HEK293 (cell line): Measurements from ENCODE around the gene FAM120B.

Experiments used
- CTCF ChIA-PET: fragments of 350-600 bp; formaldehyde crosslinking; extraction: SDS; loops from one replicate; lab custom pipeline; 2021; ENCODE audit warnings: antibody characterized with exemption; lab: Yijun Ruan, JAX
- POLR2A ChIA-PET: fragments of 300-600 bp; formaldehyde crosslinking; extraction: SDS; loops from one replicate; lab custom pipeline; 2020; ENCODE audit warnings: antibody characterized with exemption, inconsistent platforms; lab: Yijun Ruan, JAX
- H3K27ac ChIP-seq: fragments of 200-500 bp; sonication (Bioruptor generic); 2 replicates; pipeline ENCODE4 v1.5.1; 2014; ENCODE audit warnings: low read depth, low read length, control low read depth, inconsistent platforms; ENCODE audit errors: extremely low read depth
- H3K36me3 ChIP-seq, 2 experiments: fragments of 200-500 bp in 1 of 2; sonication (Bioruptor generic) in 1 of 2; 1 replicate in 1 of 2; 2 replicates in 1 of 2; pipeline ENCODE4 v1.5.1; 2014 to 2017; ENCODE audit warnings: inconsistent platforms in 2 of 2, low read length in 2 of 2; ENCODE audit not compliant: control insufficient read depth in 2 of 2, insufficient read depth in 1 of 2
- H3K4me1 ChIP-seq: fragments of 200-500 bp; sonication (Bioruptor generic); 2 replicates; pipeline ENCODE4 v1.5.1; 2014; ENCODE audit warnings: mild to moderate bottlenecking, low read length, inconsistent platforms; ENCODE audit not compliant: control insufficient read depth, insufficient read depth
- H3K4me3 ChIP-seq: 2 replicates; pipeline ENCODE4 v1.5.1; 2011; ENCODE audit warnings: low read depth, mild to moderate bottlenecking, control low read depth, low read length, moderate library complexity
- H3K9me3 ChIP-seq: fragments of 200-500 bp; sonication (Bioruptor generic); 2 replicates; pipeline ENCODE4 v1.5.1; 2014; ENCODE audit warnings: low read depth, low read length, inconsistent platforms; ENCODE audit not compliant: control insufficient read depth, insufficient read depth
- BCL11B ChIP-seq: fragments of 450-650 bp; formaldehyde crosslinking; IDR thresholded peaks from 2 replicates; pipeline ENCODE4 v1.5.1; 2016; ENCODE audit warnings: low read depth, missing biosample characterization, missing genetic modification characterization
- FEZF1 ChIP-seq: fragments of 450-650 bp; formaldehyde crosslinking; IDR thresholded peaks from 2 replicates; pipeline ENCODE4 v1.5.1; 2016; ENCODE audit warnings: missing biosample characterization, missing genetic modification characterization
- MEIS1 ChIP-seq: sonication (generic); formaldehyde crosslinking; IDR thresholded peaks from 2 replicates; pipeline ENCODE4 v1.8.1; 2022; ENCODE audit warnings: missing genetic modification reagents, mild to moderate bottlenecking, borderline replicate concordance
- PRDM1 ChIP-seq: fragments of 450-650 bp; formaldehyde crosslinking; IDR thresholded peaks from 2 replicates; pipeline ENCODE4; 2016; ENCODE audit warnings: missing biosample characterization, missing genetic modification characterization
- ZBTB26 ChIP-seq: fragments of 450-650 bp; formaldehyde crosslinking; optimal IDR thresholded peaks from 2 replicates; pipeline ENCODE3; 2016; ENCODE audit warnings: missing biosample characterization, mild to moderate bottlenecking, missing genetic modification characterization
- ZBTB8A ChIP-seq: fragments of 450-650 bp; formaldehyde crosslinking; IDR thresholded peaks from 2 replicates; pipeline ENCODE4 v1.5.1; 2016; ENCODE audit warnings: missing biosample characterization, missing genetic modification characterization
- ZNF169 ChIP-seq: fragments of 450-650 bp; formaldehyde crosslinking; IDR thresholded peaks from 2 replicates; pipeline ENCODE4 v1.5.1; 2016; ENCODE audit warnings: missing biosample characterization, missing genetic modification characterization
- ZNF23 ChIP-seq: fragments of 450-650 bp; formaldehyde crosslinking; IDR thresholded peaks from 2 replicates; pipeline ENCODE4 v1.5.1; 2016; ENCODE audit warnings: missing biosample characterization, missing genetic modification characterization, borderline replicate concordance
- ZNF274 ChIP-seq, 2 experiments: fragments of 200-500 bp in 1 of 2; fragments of 450-650 bp in 1 of 2; sonication (Bioruptor generic) in 1 of 2; formaldehyde crosslinking in 1 of 2; IDR thresholded peaks; 2 replicates each; pipeline versions ENCODE4 v1.5.1 to v1.6.1; 2014 to 2016; ENCODE audit warnings: borderline replicate concordance in 1 of 2, inconsistent platforms in 1 of 2, low read length in 1 of 2, missing biosample characterization in 1 of 2, missing genetic modification characterization in 1 of 2
- ZNF280D ChIP-seq: fragments of 450-650 bp; formaldehyde crosslinking; IDR thresholded peaks from 2 replicates; pipeline ENCODE4 v1.5.1; 2016; ENCODE audit warnings: missing biosample characterization, missing genetic modification characterization
- ZNF398 ChIP-seq: fragments of 450-650 bp; formaldehyde crosslinking; IDR thresholded peaks from 2 replicates; pipeline ENCODE4 v1.5.1; 2017; ENCODE audit warnings: missing biosample characterization, missing genetic modification characterization
- ZNF48 ChIP-seq: fragments of 450-650 bp; formaldehyde crosslinking; IDR thresholded peaks from 2 replicates; pipeline ENCODE4 v1.5.1; 2016; ENCODE audit warnings: missing biosample characterization, missing genetic modification characterization
- ZNF529 ChIP-seq: fragments of 450-650 bp; formaldehyde crosslinking; IDR thresholded peaks from 2 replicates; pipeline ENCODE4 v1.5.1; 2017; ENCODE audit warnings: missing genetic modification characterization, missing biosample characterization; ENCODE audit not compliant: insufficient replicate concordance
- ZNF558 ChIP-seq: fragments of 450-650 bp; formaldehyde crosslinking; IDR thresholded peaks from 2 replicates; pipeline ENCODE4 v1.5.1; 2016; ENCODE audit warnings: missing biosample characterization, missing genetic modification characterization
- ZNF580 ChIP-seq: fragments of 450-650 bp; formaldehyde crosslinking; IDR thresholded peaks from 2 replicates; pipeline ENCODE4 v1.5.1; 2016; ENCODE audit warnings: missing biosample characterization, missing genetic modification characterization
- ZNF623 ChIP-seq: fragments of 450-650 bp; formaldehyde crosslinking; IDR thresholded peaks from 2 replicates; pipeline ENCODE4 v1.5.1; 2016; ENCODE audit warnings: missing biosample characterization, missing genetic modification characterization
- ZNF624 ChIP-seq: fragments of 450-650 bp; formaldehyde crosslinking; IDR thresholded peaks from 2 replicates; pipeline ENCODE4 v1.5.1; 2017; ENCODE audit warnings: missing biosample characterization, missing genetic modification characterization
- ZNF626 ChIP-seq: fragments of 450-650 bp; sonication (Bioruptor Pico); formaldehyde crosslinking; IDR thresholded peaks from 2 replicates; pipeline ENCODE4 v1.5.1; 2018; ENCODE audit warnings: missing biosample characterization, missing genetic modification characterization, inconsistent platforms
- ZNF707 ChIP-seq: fragments of 450-650 bp; formaldehyde crosslinking; IDR thresholded peaks from 2 replicates; pipeline ENCODE4 v1.5.1; 2016; ENCODE audit warnings: missing biosample characterization, missing genetic modification characterization
- ZNF777 ChIP-seq: fragments of 450-650 bp; formaldehyde crosslinking; IDR thresholded peaks from 2 replicates; pipeline ENCODE4 v1.5.1; 2017; ENCODE audit warnings: missing biosample characterization, missing genetic modification characterization, borderline replicate concordance
- ZSCAN4 ChIP-seq: fragments of 450-650 bp; formaldehyde crosslinking; IDR thresholded peaks from 2 replicates; pipeline ENCODE4 v1.5.1; 2017; ENCODE audit warnings: missing biosample characterization, missing genetic modification characterization

Gene FAM120B

GRCh38 chr6:170423030-170423429 lies 116.5 kb downstream of the FAM120B start:
- POLR2A ChIA-PET = no interaction called here

GRCh38 chr6:170423814-170424603 lies 117.5 kb downstream of the FAM120B start:
- Histone ChIP-seq H3K4me1 (no peaks in the 10 kb centered on the region), H3K4me3 (no peak overlapping the region)
- TF ChIP-seq PRDM1 (tag by site-specific recombination) (no peak), ZSCAN4 (tag by site-specific recombination) (no peak), ZNF580 (tag by site-specific recombination) (no peak), ZBTB8A (tag by site-specific recombination) (no peak), FEZF1 (tag by site-specific recombination) (no peak), BCL11B (tag by site-specific recombination) (no peak), ZNF529 (no peak), ZNF48 (tag by site-specific recombination) (no peak), ZNF777 (tag by site-specific recombination) (no peak), MEIS1 (CRISPR knock-in tag) (no peak), ZNF558 (tag by site-specific recombination) (no peak), ZNF280D (tag by site-specific recombination) (no peak), ZNF626 (no peak), ZNF398 (tag by site-specific recombination) (no peak), ZNF23 (tag by site-specific recombination) (no peak), ZNF624 (tag by site-specific recombination) (no peak)
- TF ChIP-seq, all 188 proteins: peak for 0
- Histone ChIP-seq H3K36me3 (no peaks in the 10 kb centered on the region), H3K9me3 (no peaks in the 10 kb centered on the region), H3K27ac (no peak overlapping the region)
- ChIA-PET POLR2A (no interaction called here), CTCF (interaction anchor here (1.0 to 1.3 kb wide), 3 partner anchors 17 to 94 kb away, joined by 3 to 4 read pairs (median 3); no protein-coding TSS in a partner anchor)

More at GRCh38 chr6:170423030-170423429, 116.5 kb downstream of the FAM120B start:
- Histone ChIP-seq H3K36me3 (no peaks in the 10 kb centered on the region), H3K4me1 (no peaks in the 10 kb centered on the region), H3K27ac (no peak overlapping the region), H3K9me3 (no peaks in the 10 kb centered on the region), H3K4me3 (no peak overlapping the region)
- no peak for TF ChIP-seq ZNF707 (tag by site-specific recombination)
- no peak for TF ChIP-seq ZNF169 (tag by site-specific recombination)
- no peak for TF ChIP-seq ZNF623
- no peak for TF ChIP-seq ZNF274 (IDR thresholded peaks at IDR 0.05; ENCODE audit: low read length)
- TF ChIP-seq ZNF274 (tag by site-specific recombination; IDR thresholded peaks at IDR 0.05; ENCODE audit: borderline replicate concordance) = no peak
- TF ChIP-seq ZNF398 (tag by site-specific recombination) = no peak
- no peak for TF ChIP-seq ZBTB26 (tag by site-specific recombination)
- CTCF ChIA-PET = interaction anchor here (1.0 kb wide), 1 partner anchor 18 kb away, joined by 3 read pairs; no protein-coding TSS in a partner anchor
